LNCaP clone FGC (cell line): ENCODE results near the gene CREB5.

Source experiments
- DNase-seq: peaks from one replicate; pipeline ENCODE4 v3.0.0-alpha.2; 2011; ENCODE audit warnings: low read depth
- H3K4me3 ChIP-seq: 2 replicates; pipeline ENCODE4 v1.5.1; 2011; ENCODE audit warnings: mild to moderate bottlenecking, low read depth, low read length, control low read depth
- TF ChIP-seq, protein P1 (sequence below): IDR thresholded peaks from 2 replicates; pipeline ENCODE4 v1.5.1; 2012; ENCODE audit warnings: mild to moderate bottlenecking; ENCODE audit not compliant: control insufficient read depth, insufficient read depth; ENCODE audit errors: extremely low read depth

CREB5 gene

GRCh38 chr7:28832669-28833068 is 420.4 kb downstream of the CREB5 start:
- DNase-seq = no peak
- TF ChIP-seq, protein P1, sequence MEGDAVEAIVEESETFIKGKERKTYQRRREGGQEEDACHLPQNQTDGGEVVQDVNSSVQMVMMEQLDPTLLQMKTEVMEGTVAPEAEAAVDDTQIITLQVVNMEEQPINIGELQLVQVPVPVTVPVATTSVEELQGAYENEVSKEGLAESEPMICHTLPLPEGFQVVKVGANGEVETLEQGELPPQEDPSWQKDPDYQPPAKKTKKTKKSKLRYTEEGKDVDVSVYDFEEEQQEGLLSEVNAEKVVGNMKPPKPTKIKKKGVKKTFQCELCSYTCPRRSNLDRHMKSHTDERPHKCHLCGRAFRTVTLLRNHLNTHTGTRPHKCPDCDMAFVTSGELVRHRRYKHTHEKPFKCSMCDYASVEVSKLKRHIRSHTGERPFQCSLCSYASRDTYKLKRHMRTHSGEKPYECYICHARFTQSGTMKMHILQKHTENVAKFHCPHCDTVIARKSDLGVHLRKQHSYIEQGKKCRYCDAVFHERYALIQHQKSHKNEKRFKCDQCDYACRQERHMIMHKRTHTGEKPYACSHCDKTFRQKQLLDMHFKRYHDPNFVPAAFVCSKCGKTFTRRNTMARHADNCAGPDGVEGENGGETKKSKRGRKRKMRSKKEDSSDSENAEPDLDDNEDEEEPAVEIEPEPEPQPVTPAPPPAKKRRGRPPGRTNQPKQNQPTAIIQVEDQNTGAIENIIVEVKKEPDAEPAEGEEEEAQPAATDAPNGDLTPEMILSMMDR = no peak
- no peak overlapping the region for H3K4me3 ChIP-seq

DNA sequence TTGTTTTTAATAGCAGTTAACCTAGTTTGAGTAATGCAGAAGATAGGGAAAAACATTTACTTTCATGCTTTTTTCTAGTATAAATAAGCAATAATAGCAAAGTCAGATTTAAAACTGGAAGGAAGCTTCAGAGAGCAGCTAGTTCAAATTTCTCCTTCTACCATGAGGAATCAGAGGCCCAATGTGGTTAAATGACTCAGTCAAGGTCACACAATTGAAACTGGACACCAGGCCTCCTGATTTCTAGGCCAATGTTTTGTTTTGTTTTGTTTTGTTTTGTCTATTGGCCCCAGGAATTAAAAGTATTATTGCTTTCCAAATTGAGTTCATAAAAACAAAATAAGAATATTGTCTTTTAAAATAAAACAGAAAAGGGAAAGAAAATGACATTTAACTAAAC is 423.5 kb downstream of the CREB5 start:
- no peak for DNase-seq
- no peak overlapping the region for H3K4me3 ChIP-seq
- TF ChIP-seq, protein P1 = no peak

DNA sequence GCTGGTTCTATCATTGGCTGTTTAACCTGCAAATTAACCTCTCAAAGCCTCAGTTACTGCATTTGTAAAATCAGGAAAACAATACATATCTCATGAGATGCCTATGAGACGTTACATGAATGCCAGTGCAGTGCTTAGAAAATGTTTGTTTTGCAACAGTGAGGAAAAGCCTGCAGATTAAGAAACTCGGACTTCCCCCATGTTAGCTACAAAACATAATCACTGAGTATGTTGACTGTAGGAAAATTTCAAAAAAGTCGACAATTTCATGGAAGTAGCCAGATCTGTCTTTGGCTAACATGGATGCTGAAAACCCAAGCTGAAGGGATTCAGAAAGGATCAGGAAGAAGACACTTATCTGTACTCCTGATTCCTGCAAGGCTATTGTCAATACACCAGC is 424.4 kb downstream of the CREB5 start:
- no peak for DNase-seq
- no peak overlapping the region for H3K4me3 ChIP-seq
- TF ChIP-seq, protein P1 = no peak

- TF ChIP-seq, protein P1 = no peak
- no peak overlapping the region for H3K4me3 ChIP-seq
- DNase-seq = no peak
These were observed 424.9 kb downstream of the CREB5 start for GRCh38 chr7:28837216-28837615.

DNA sequence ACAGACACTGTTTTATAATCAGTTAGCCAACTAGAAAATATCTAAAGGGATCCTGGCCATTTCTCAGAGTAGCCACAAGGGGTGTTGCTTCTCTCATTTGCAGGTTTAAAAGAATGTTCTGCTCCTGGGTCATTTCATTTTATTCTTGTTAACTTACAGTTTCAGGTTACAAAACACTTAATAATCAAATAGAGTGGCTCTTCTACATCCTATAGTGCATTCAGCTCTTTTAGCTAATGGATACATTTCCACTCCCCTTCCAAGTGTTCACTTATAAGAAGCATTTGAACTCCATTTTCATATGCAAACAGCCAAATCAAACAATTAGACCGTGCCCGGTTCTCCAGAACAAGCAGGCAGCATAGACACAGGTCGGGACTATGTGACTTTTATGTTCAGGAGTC is 428.3 kb downstream of the CREB5 start:
- H3K4me3 ChIP-seq = no peak overlapping the region
- TF ChIP-seq, protein P1 = peak; percentile 40; the same call in 1 of the 2 replicates
- DNase-seq = peak; percentile 3

DNA sequence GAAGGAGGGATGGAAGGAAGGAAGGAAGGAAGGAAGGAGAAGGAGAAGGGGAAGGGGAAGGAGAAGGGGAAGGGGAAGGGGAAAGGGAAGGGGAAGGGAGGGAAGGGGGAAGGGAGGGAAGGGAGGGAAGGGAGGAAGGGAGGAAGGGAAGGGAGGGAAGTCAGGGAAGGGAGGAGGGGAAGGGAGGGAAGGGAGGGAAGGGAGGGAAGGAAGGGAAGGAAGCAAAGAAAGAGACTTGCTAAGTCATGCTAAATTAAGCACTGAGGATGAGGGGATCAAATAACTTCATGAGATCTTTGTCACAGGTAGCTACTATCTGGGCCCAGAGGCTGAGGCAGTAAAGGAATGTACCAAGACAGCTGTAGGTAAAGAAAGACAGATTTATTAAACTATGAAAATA is 429.4 kb downstream of the CREB5 start:
- TF ChIP-seq, protein P1 = no peak
- no peak overlapping the region for H3K4me3 ChIP-seq
- DNase-seq = no peak

DNA sequence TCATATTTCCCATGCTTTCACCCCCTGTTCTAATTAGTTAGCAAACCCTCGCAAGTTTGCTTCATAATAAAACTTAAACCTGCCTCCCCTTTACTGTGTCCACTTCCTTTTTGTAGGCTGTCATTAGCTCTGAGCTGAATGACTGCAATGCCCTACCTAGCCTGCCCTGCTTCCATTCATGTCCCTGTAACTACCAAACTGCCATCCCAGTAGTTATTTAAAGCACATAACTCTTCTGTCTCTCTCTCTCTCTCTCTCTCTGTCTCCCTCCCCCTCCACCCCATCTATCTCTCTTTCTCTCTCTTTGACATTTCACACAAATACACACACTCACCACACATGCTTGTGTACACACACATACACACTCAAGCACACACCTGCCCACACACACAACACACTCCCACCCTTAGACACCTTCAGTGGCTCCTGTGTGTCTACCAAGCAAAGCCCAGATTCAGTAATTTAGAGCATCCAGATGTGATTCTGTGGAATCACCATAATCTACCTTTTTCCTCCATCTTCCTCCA is 430.5 kb downstream of the CREB5 start:
- TF ChIP-seq, protein P1 = no peak
- H3K4me3 ChIP-seq = no peak overlapping the region
- DNase-seq = no peak
